ENCODE measurements around the gene PGAM5.
A peak's percentile ranks its signal among the peaks of the same experiment; 100 is the strongest.
"Not testable (repeated sequence)": the region's sequence is repeated elsewhere in the genome, so short reads cannot be mapped to it uniquely, and the experiment has no call there.

PGAM5 gene

GRCh38 chr12:132736913-132737312, 26.3 kb downstream of the PGAM5 start:
- no peaks in the 10 kb centered on the region for H3K9me3 Mint-ChIP-seq
- H3K4me3 Mint-ChIP-seq: no peak overlapping the region
- ATAC-seq (ENCODE audit: low read depth) (no peak), DNase-seq (ENCODE audit: low spot score in 2 of 2) (no peak)
- no peak overlapping the region for H3K27ac Mint-ChIP-seq
- peaks cover 3% of the 10 kb centered on the region for H3K4me1 Mint-ChIP-seq
- H3K36me3 Mint-ChIP-seq: peaks cover 43% of the 10 kb centered on the region
- no peaks in the 10 kb centered on the region for H3K27me3 Mint-ChIP-seq

GRCh38 chr12:132739600-132740312, 29.1 kb downstream of the PGAM5 start:
- H3K4me3 Mint-ChIP-seq: no peak overlapping the region
- H3K9me3 Mint-ChIP-seq: peaks cover 2% of the 10 kb centered on the region
- no peak for ATAC-seq (ENCODE audit: low read depth)
- H3K36me3 Mint-ChIP-seq: peaks cover 37% of the 10 kb centered on the region
- H3K27me3 Mint-ChIP-seq: no peaks in the 10 kb centered on the region
- H3K27ac Mint-ChIP-seq: peak overlapping the region; percentile 63
- peaks cover 10% of the 10 kb centered on the region for H3K4me1 Mint-ChIP-seq
- no peak for DNase-seq (ENCODE audit: low spot score in 2 of 2)

- H3K36me3 Mint-ChIP-seq: peaks cover 39% of the 10 kb centered on the region
- ATAC-seq (ENCODE audit: low read depth) (no peak), DNase-seq (ENCODE audit: low spot score in 2 of 2) (no peak)
- peak overlapping the region; percentile 63 for H3K27ac Mint-ChIP-seq
- H3K9me3 Mint-ChIP-seq: peaks cover 2% of the 10 kb centered on the region
- H3K4me1 Mint-ChIP-seq: peaks cover 10% of the 10 kb centered on the region
- no peaks in the 10 kb centered on the region for H3K27me3 Mint-ChIP-seq
- H3K4me3 Mint-ChIP-seq: no peak overlapping the region
These were observed 29.6 kb downstream of the PGAM5 start for GRCh38 chr12:132740313-132740646.

GRCh38 chr12:132740652-132741051, 30.0 kb downstream of the PGAM5 start:
- peaks cover 38% of the 10 kb centered on the region for H3K36me3 Mint-ChIP-seq
- peak overlapping the region; percentile 69 for H3K27ac Mint-ChIP-seq
- no peaks in the 10 kb centered on the region for H3K27me3 Mint-ChIP-seq
- ATAC-seq (ENCODE audit: low read depth): no peak
- H3K9me3 Mint-ChIP-seq: peaks cover 2% of the 10 kb centered on the region
- H3K4me3 Mint-ChIP-seq: no peak overlapping the region
- H3K4me1 Mint-ChIP-seq: peaks cover 10% of the 10 kb centered on the region
- no peak for DNase-seq (ENCODE audit: low spot score in 2 of 2)

GRCh38 chr12:132741620-132742019, 31.0 kb downstream of the PGAM5 start:
- H3K36me3 Mint-ChIP-seq: peaks cover 36% of the 10 kb centered on the region
- DNase-seq (ENCODE audit: low spot score in 2 of 2) (peak in 1 of 2 donors; percentile 10), ATAC-seq (ENCODE audit: low read depth) (peak; percentile 87)
- H3K4me1 Mint-ChIP-seq: peaks cover 10% of the 10 kb centered on the region
- H3K27ac Mint-ChIP-seq: peak overlapping the region; percentile 69
- H3K9me3 Mint-ChIP-seq: peaks cover 2% of the 10 kb centered on the region
- peak overlapping the region; percentile 52 for H3K4me3 Mint-ChIP-seq
- H3K27me3 Mint-ChIP-seq: no peaks in the 10 kb centered on the region

- H3K27ac Mint-ChIP-seq: no peak overlapping the region
- peaks cover 29% of the 10 kb centered on the region for H3K36me3 Mint-ChIP-seq
- peaks cover 2% of the 10 kb centered on the region for H3K9me3 Mint-ChIP-seq
- DNase-seq (ENCODE audit: low spot score in 2 of 2) (no peak), ATAC-seq (ENCODE audit: low read depth) (no peak)
- no peaks in the 10 kb centered on the region for H3K27me3 Mint-ChIP-seq
- H3K4me3 Mint-ChIP-seq: no peak overlapping the region
- H3K4me1 Mint-ChIP-seq: peaks cover 10% of the 10 kb centered on the region
These were observed 33.2 kb downstream of the PGAM5 start for GRCh38 chr12:132743831-132744230.

- Mint-ChIP-seq H3K27ac (no peak overlapping the region), H3K36me3 (peaks cover 26% of the 10 kb centered on the region), H3K4me1 (peaks cover 10% of the 10 kb centered on the region), H3K4me3 (no peak overlapping the region), H3K27me3 (no peaks in the 10 kb centered on the region), H3K9me3 (peaks cover 2% of the 10 kb centered on the region)
- ATAC-seq (ENCODE audit: low read depth): no peak
- no peak for DNase-seq (ENCODE audit: low spot score in 2 of 2)
These were observed 36.0 kb downstream of the PGAM5 start for GRCh38 chr12:132746613-132747012.

GRCh38 chr12:132747395-132747794, 36.8 kb downstream of the PGAM5 start:
- ATAC-seq (ENCODE audit: low read depth) (no peak), DNase-seq (ENCODE audit: low spot score in 2 of 2) (no peak)
- Mint-ChIP-seq H3K27ac (no peak overlapping the region), H3K9me3 (peaks cover 2% of the 10 kb centered on the region), H3K4me1 (peaks cover 7% of the 10 kb centered on the region), H3K27me3 (no peaks in the 10 kb centered on the region), H3K4me3 (no peak overlapping the region), H3K36me3 (peaks cover 24% of the 10 kb centered on the region)

- DNase-seq (ENCODE audit: low spot score in 2 of 2) (no peak), ATAC-seq (ENCODE audit: low read depth) (no peak)
- Mint-ChIP-seq H3K9me3 (no peaks in the 10 kb centered on the region), H3K4me1 (peaks cover 3% of the 10 kb centered on the region), H3K4me3 (no peak overlapping the region), H3K27ac (no peak overlapping the region), H3K36me3 (peaks cover 21% of the 10 kb centered on the region), H3K27me3 (no peaks in the 10 kb centered on the region)
These were observed 37.3 kb downstream of the PGAM5 start for GRCh38 chr12:132747896-132748295.

- H3K9me3 Mint-ChIP-seq: no peaks in the 10 kb centered on the region
- no peak overlapping the region for H3K27ac Mint-ChIP-seq
- ATAC-seq (ENCODE audit: low read depth): no peak
- H3K36me3 Mint-ChIP-seq: peaks cover 21% of the 10 kb centered on the region
- H3K4me1 Mint-ChIP-seq: peaks cover 3% of the 10 kb centered on the region
- no peak for DNase-seq (ENCODE audit: low spot score in 2 of 2)
- H3K27me3 Mint-ChIP-seq: no peaks in the 10 kb centered on the region
- H3K4me3 Mint-ChIP-seq: no peak overlapping the region
These were observed 37.7 kb downstream of the PGAM5 start for GRCh38 chr12:132748319-132748718.

GRCh38 chr12:132753670-132754069, 43.0 kb downstream of the PGAM5 start:
- H3K36me3 Mint-ChIP-seq; H3K9me3 Mint-ChIP-seq; H3K27ac Mint-ChIP-seq; H3K4me3 Mint-ChIP-seq; H3K27me3 Mint-ChIP-seq; DNase-seq (ENCODE audit: low spot score in 2 of 2); H3K4me1 Mint-ChIP-seq: not testable (repeated sequence)
- peak; percentile 66 for ATAC-seq (ENCODE audit: low read depth)

- DNase-seq (ENCODE audit: low spot score in 2 of 2) (no peak), ATAC-seq (ENCODE audit: low read depth) (no peak)
- no peak overlapping the region for H3K27ac Mint-ChIP-seq
- no peaks in the 10 kb centered on the region for H3K9me3 Mint-ChIP-seq
- no peaks in the 10 kb centered on the region for H3K27me3 Mint-ChIP-seq
- peaks cover 7% of the 10 kb centered on the region for H3K4me1 Mint-ChIP-seq
- peaks cover 8% of the 10 kb centered on the region for H3K36me3 Mint-ChIP-seq
- H3K4me3 Mint-ChIP-seq: no peak overlapping the region
These were observed 43.7 kb downstream of the PGAM5 start for GRCh38 chr12:132754160-132754932.

GRCh38 chr12:132758825-132759224, 48.2 kb downstream of the PGAM5 start:
- not testable (repeated sequence) for H3K27me3 Mint-ChIP-seq; ATAC-seq (ENCODE audit: low read depth); H3K27ac Mint-ChIP-seq; H3K9me3 Mint-ChIP-seq; H3K36me3 Mint-ChIP-seq; DNase-seq (ENCODE audit: low spot score in 2 of 2); H3K4me3 Mint-ChIP-seq
- H3K4me1 Mint-ChIP-seq: peaks cover 20% of the 10 kb centered on the region

GRCh38 chr12:132759359-132759758, 48.7 kb downstream of the PGAM5 start:
- Mint-ChIP-seq H3K4me1 (peaks cover 20% of the 10 kb centered on the region), H3K27me3 (no peaks in the 10 kb centered on the region), H3K4me3 (no peak overlapping the region), H3K27ac (no peak overlapping the region), H3K9me3 (no peaks in the 10 kb centered on the region), H3K36me3 (peaks cover 3% of the 10 kb centered on the region)
- ATAC-seq (ENCODE audit: low read depth) (no peak), DNase-seq (ENCODE audit: low spot score in 2 of 2) (no peak)
